NCI-H2196 treated with DMSO at 0.1 percent for 48 hours (cell line): ENCODE data around the gene ZBTB4.

Experiments
- DNase-seq: peaks from one replicate; lab custom pipeline; 2025; ENCODE audit not compliant: unreplicated experiment; lab: John Stamatoyannopoulos, UW

The ZBTB4 gene

GRCh38 chr17:7441266-7441665 is 38.2 kb downstream of the ZBTB4 start:
- DNase-seq: no peak

DNA sequence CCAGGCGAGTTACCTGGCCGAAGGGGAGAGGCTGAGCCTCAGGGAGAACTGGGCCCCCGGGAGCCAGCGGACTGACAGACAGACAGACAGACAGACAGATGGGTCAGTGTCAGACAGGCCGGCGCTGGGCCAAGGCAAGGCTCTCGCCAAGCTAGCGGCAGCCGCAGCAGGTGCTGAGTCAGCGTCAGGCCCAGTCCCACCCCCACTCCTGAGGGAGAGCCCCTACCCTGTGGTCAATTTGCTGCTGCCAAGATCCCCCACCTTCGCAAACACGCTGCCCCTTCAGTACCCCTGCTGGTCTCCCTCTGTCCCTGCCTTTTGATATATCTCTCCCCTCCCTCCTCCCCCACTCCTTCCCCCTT is 38.6 kb downstream of the ZBTB4 start:
- no peak for DNase-seq

DNA sequence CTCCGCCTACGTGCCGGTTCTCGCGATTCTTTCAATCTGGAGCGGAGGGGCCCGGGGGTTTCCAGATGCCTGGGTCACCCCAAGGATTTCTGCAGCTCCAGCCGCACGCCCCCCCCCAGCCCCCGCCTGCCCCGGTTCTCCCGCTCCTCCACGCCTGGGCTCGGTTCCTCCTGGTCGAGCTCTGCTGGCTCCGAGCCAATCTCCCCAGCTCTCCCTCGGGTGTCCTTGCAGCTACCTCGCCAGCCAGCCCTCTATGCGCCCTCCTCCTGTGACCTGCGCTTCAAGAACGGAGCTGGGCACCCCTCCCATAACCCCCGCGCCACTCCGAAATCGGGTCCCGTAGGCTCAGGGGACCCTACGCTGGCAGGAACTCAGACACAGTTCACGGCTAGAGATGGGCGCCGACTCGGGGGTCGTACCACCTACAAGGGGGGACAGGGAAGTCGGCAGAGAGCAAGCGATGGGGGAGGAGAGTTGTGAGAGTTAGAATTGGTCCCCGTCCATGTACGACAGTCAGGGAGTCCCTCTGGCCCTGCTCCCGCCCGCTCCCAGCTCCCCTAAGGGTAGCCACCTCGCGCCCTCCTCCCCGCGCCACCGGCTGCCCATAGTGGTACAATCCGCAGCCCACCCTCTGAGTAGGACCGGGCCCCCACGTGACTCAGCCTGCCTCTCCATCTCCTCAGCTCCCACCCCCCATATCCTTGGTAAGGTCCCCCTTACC is 39.2 kb downstream of the ZBTB4 start:
- DNase-seq: no peak

DNA sequence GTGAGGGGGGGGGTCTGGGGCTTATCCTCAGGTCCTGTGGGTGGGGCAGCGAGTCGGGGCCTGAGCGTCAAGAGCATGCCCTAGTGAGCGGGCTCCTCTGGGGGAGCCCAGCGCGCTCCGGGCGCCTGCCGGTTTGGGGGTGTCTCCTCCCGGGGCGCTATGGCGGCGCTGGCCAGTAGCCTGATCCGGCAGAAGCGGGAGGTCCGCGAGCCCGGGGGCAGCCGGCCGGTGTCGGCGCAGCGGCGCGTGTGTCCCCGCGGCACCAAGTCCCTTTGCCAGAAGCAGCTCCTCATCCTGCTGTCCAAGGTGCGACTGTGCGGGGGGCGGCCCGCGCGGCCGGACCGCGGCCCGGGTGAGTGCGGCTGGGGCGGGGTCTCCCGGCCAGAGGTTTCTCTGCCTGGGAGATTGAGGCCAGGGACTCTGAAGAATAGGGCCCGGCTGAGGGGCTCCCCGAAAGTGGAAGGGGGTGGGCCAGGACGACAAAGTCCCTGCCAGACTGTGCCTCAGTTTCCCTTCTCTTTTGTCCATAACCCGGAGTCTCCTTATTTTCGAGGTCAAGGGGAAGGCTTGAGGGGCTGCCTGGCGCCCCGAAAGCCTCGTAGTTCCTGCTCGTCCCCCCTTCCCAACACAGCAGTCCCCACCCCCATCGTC is 39.8 kb downstream of the ZBTB4 start, which contains the start of gene FGF11:
FGF11 (plus strand) TSS at position 51 of the 651 bp plus-strand sequence; CDS start at position 160, 109 bp downstream.
- DNase-seq: no peak

- no peak for DNase-seq
Measured at GRCh38 chr17:7438656-7439460, 40.6 kb downstream of the ZBTB4 start.

GRCh38 chr17:7437950-7438614 is 41.3 kb downstream of the ZBTB4 start:
- no peak for DNase-seq

DNA sequence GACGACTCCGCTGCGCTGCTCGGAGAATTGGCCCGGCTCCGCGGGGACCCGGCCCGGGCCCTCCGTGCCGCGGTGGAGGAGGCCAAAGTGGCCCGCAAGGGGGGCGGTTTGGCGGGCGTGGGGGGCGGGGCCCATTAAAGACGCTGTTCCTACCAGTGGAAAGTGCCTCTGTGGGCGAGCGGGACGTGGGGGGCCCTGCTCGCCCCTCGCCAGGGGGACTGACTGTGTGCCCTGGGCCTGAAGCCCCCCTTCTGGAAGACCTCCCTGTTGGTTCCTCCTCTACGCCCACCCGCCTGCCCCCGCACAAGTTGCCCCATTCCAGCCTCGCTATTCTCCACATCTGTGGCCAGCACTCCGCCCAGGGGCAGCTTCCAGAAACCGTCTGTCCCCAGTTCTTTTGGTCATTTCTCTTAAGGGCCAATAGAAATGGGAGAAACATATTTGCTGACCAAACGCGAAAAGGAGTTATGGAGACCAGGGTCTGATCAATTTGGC is 42.0 kb downstream of the ZBTB4 start:
- DNase-seq: no peak

- peak; percentile 69 for DNase-seq
Measured at GRCh38 chr17:7436556-7437368, 42.7 kb downstream of the ZBTB4 start.

DNA sequence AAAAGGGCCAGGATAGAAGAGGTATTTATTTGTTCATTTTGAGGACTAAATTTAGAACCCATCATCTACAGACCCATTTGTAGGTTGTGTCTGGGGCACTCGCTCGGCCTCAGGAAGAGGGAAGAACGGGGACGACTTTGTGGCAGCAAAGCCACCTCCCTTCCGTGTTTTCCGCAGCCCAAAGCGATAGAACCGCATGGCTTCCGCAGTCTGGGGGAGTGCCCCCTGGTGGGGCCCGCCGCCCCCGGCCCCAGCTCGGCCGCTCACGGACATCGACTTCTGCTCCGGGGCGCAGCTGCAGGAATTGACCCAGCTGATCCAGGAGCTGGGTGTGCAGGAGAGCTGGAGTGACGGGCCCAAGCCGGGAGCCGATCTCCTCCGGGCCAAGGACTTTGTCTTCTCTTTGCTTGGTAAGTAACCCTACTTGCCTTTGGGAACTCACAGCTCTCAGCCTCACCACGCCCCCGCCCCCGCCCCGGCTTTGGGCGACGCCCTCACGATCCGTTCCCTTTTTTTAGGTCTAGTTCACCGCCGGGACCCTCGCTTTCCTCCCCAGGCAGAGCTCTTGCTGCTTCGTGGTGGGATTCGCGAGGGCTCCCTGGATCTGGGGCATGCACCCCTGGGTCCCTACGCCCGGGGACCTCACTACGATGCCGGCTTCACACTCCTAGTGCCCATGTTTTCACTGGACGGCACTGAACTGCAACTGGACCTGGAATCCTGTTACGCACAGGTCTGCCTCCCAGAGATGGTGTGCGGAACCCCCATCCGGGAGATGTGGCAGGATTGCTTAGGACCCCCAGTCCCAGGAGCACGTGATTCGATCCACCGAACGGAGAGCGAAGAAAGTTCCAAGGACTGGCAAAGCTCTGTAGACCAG is 43.5 kb downstream of the ZBTB4 start:
- no peak for DNase-seq

DNA sequence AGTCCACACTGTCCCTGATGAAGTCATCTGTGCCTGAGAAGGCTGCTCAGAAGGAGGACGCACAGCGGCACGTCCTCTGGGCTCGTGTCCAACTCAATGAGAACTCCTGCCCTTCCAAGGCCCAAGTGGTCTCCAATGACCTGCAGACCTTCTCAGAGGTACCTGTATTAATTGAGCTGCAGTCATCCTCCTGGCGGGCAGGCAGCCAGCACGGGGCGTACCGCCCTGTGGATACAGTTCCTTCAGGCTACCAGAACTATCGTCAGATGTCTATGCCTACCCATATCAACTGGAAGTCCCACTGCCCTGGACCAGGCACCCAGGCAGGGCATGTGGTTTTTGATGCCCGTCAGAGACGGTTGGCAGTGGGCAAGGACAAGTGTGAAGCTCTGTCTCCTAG is 47.1 kb downstream of the ZBTB4 start:
- no peak for DNase-seq

- no peak for DNase-seq
Measured at GRCh38 chr17:7431231-7431630, 48.2 kb downstream of the ZBTB4 start.

- DNase-seq: no peak
Measured at GRCh38 chr17:7429722-7430121, 49.7 kb downstream of the ZBTB4 start.

GRCh38 chr17:7428557-7428956 is 50.9 kb downstream of the ZBTB4 start, which contains the start of gene SPEM3:
Gene SPEM3, plus strand, starts transcription at chr17:7428857. Its CDS starts 46 bp downstream, at chr17:7428903.
- no peak for DNase-seq

DNA sequence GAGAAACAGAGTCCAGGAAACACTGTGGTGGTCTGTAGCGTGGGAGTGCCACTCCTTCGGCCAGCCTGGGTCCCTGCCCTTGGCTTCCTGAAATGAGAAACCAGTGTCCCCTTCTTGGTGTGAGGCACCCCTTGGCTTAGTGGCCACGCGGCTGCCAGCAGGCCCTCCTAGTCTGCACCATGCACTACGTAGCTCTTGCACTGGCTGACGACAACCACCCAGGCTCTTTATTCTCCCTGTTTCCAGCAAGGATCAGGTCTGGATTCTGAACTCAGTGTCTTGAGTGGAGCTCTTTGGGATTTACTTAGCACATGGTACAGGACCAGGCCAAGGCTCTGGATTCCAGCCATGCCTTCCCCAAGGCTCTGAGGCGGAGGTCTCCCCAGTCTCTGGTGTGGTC is 51.9 kb downstream of the ZBTB4 start:
- no peak for DNase-seq

- DNase-seq: no peak
Measured at GRCh38 chr17:7426896-7427489, 52.4 kb downstream of the ZBTB4 start.

DNA sequence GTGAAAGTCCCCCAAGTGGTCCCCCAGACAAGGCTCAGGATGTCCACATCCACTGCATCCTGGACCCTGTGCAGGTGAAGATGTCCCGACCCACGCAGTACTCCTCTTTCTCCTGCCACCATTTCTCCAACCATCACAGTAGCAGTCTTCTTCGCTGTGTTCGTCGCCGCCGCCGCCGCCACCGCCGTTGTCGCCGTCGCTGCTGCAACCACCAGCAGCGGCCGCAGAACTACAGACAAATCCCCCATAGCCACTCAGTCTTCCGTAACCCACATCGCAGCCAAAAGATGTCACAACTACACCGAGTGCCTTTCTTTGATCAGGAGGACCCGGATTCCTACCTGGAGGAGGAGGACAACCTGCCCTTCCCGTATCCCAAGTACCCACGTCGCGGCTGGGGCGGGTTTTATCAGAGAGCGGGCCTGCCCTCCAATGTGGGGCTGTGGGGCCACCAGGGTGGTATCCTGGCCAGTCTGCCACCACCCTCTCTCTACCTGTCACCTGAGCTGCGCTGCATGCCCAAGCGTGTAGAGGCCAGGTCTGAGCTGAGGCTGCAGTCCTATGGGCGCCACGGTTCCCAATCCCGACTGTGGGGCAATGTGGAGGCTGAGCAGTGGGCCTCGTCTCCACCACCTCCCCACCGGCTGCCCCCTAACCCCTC is 53.1 kb downstream of the ZBTB4 start:
- no peak for DNase-seq

- DNase-seq: no peak
Measured at GRCh38 chr17:7425756-7426155, 53.7 kb downstream of the ZBTB4 start.

DNA sequence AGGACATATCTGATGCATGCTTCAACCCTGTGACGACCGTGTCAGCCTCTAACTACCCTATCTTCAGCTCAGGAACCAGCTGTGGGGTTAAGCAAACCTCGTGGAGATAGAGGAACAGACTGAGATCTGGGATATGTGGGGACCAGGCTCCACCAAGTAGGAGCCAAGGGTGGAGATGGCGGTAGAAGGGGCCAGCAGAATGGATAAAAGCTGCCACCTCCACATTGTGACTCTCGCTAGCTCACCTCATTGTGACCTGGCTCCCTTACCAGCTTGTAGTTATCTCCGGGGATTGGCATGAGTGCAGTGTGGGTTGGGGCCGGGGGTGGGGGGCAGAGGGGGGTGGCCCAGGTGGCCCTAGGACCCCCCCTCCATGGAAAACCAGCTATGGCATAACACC is 54.1 kb downstream of the ZBTB4 start, which contains the start of gene SPEM2:
SPEM2 (plus strand) TSS at position 301 of the 400 bp plus-strand sequence; CDS start at position 374, 73 bp downstream.
- DNase-seq: no peak
